Glutamatergic neuron (in vitro differentiated cells): ENCODE measurements around the gene KLHL2. TPM values are rescaled to one million over a fixed set of nuclear protein-coding genes. Genes with fewer than 3 reads are reported as not detected.
"Not testable (repeated sequence)": the region's sequence is repeated elsewhere in the genome, so short reads cannot be mapped to it uniquely, and the experiment has no call there.

Experiments used
- DNase-seq: peaks from one replicate; pipeline ENCODE4 v3.0.0; 2022
- H3K27ac Mint-ChIP-seq: one replicate; pipeline ENCODE4 v1.8.0; 2020; ENCODE audit warnings: mild to moderate bottlenecking, mixed read lengths, inconsistent platforms; ENCODE audit not compliant: unreplicated experiment
- H3K27me3 Mint-ChIP-seq: one replicate; pipeline ENCODE4 v1.8.0; 2020; ENCODE audit warnings: mild to moderate bottlenecking, moderate library complexity, mixed read lengths, inconsistent platforms; ENCODE audit not compliant: unreplicated experiment
- H3K36me3 Mint-ChIP-seq: one replicate; pipeline ENCODE4 v1.8.0; 2020; ENCODE audit warnings: mild to moderate bottlenecking, mixed read lengths, inconsistent platforms; ENCODE audit not compliant: unreplicated experiment
- H3K4me1 Mint-ChIP-seq: one replicate; pipeline ENCODE4 v1.8.0; 2020; ENCODE audit warnings: mild to moderate bottlenecking, low read depth, mixed read lengths, inconsistent platforms; ENCODE audit not compliant: unreplicated experiment
- H3K4me3 Mint-ChIP-seq: one replicate; pipeline ENCODE4 v1.8.0; 2020; ENCODE audit warnings: mild to moderate bottlenecking, mixed read lengths, inconsistent platforms; ENCODE audit not compliant: unreplicated experiment
- H3K9me3 Mint-ChIP-seq: one replicate; pipeline ENCODE4 v1.8.0; 2020; ENCODE audit warnings: mild to moderate bottlenecking, moderate library complexity, mixed read lengths, inconsistent platforms; ENCODE audit not compliant: unreplicated experiment
- total RNA-seq: library from RNA; stranded (reverse); fragmentation: NEBNext Ultra II Directional; extraction: Animal tissue kit (Norgen Biotek cat#: 25700); gene quantifications from one replicate; pipeline ENCODE4 v1.2.1, GENCODE V29; 2021; ENCODE audit not compliant: unreplicated experiment
- TF ChIP-seq, protein P1 (sequence below): fragments of 200-600 bp; sonication (generic); IDR thresholded peaks from one replicate; pipeline ENCODE4 v1.5.0; 2021; ENCODE audit not compliant: partially characterized antibody, unreplicated experiment

KLHL2 gene
- total RNA-seq, 1 donor from 2014 or later, result 19.7 TPM

DNA sequence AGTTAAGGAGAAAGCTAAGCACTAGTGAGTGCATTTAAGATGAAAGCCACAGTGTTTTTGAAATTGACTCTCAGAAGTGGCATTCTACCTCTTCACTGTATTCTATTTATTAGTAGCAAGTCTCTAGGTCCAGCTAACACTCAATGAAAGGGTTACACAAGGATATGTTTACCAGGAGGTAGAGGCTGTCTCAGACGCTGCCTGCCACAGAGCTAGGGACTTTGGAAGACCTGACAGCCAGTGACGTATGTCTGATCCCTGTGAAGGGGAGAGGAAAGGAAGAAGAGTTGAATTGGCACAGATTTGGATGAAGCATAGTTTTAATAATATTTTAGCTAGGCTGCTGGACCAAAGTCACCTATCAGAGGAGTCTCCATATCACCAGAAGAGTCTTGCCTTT lies 36.5 kb upstream of the KLHL2 start:
- peaks cover 5% of the 10 kb centered on the region for H3K9me3 Mint-ChIP-seq
- H3K36me3 Mint-ChIP-seq, result peaks cover 6% of the 10 kb centered on the region
- TF ChIP-seq, protein P1, sequence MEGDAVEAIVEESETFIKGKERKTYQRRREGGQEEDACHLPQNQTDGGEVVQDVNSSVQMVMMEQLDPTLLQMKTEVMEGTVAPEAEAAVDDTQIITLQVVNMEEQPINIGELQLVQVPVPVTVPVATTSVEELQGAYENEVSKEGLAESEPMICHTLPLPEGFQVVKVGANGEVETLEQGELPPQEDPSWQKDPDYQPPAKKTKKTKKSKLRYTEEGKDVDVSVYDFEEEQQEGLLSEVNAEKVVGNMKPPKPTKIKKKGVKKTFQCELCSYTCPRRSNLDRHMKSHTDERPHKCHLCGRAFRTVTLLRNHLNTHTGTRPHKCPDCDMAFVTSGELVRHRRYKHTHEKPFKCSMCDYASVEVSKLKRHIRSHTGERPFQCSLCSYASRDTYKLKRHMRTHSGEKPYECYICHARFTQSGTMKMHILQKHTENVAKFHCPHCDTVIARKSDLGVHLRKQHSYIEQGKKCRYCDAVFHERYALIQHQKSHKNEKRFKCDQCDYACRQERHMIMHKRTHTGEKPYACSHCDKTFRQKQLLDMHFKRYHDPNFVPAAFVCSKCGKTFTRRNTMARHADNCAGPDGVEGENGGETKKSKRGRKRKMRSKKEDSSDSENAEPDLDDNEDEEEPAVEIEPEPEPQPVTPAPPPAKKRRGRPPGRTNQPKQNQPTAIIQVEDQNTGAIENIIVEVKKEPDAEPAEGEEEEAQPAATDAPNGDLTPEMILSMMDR, result no peak
- no peak for DNase-seq
- H3K4me1 Mint-ChIP-seq, result peaks cover 5% of the 10 kb centered on the region
- no peak overlapping the region for H3K27ac Mint-ChIP-seq
- H3K4me3 Mint-ChIP-seq, result no peak overlapping the region
- peaks cover 3% of the 10 kb centered on the region for H3K27me3 Mint-ChIP-seq

- DNase-seq, H3K9me3 Mint-ChIP-seq: not testable (repeated sequence)
Measured at GRCh38 chr4:165175470-165175869, 31.9 kb upstream of the KLHL2 start.

DNA sequence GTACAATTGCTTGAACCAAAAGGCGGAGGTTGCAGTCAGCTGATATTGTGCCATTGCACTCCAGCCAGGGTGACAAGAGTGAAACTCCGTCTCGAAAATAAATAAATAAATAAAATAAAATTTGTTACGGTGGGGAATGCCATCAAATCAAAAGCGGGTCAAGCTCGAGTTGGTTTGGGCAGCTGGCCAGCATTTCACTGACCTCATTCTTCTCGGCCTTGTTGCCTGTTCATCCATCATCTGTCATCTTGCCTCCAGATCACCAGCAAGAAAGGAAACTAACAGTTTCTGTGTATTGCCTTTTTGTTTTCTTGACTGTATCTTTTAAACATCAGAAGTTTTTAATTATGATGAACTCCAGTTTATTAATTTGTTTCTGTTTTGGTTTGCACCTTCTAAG lies 31.5 kb upstream of the KLHL2 start:
- Mint-ChIP-seq H3K36me3 (no peaks in the 10 kb centered on the region), H3K9me3 (peaks cover 3% of the 10 kb centered on the region), H3K27ac (no peak overlapping the region), H3K4me3 (no peak overlapping the region), H3K27me3 (peaks cover 5% of the 10 kb centered on the region), H3K4me1 (no peaks in the 10 kb centered on the region)
- DNase-seq, result no peak
- TF ChIP-seq, protein P1, result no peak

More at GRCh38 chr4:165175470-165175869, 31.9 kb upstream of the KLHL2 start:
- not testable (repeated sequence) for H3K4me3 Mint-ChIP-seq, H3K36me3 Mint-ChIP-seq, H3K27ac Mint-ChIP-seq, H3K4me1 Mint-ChIP-seq, H3K27me3 Mint-ChIP-seq

- no peaks in the 10 kb centered on the region for H3K36me3 Mint-ChIP-seq
Measured at GRCh38 chr4:165177725-165178666, 29.4 kb upstream of the KLHL2 start.

DNA sequence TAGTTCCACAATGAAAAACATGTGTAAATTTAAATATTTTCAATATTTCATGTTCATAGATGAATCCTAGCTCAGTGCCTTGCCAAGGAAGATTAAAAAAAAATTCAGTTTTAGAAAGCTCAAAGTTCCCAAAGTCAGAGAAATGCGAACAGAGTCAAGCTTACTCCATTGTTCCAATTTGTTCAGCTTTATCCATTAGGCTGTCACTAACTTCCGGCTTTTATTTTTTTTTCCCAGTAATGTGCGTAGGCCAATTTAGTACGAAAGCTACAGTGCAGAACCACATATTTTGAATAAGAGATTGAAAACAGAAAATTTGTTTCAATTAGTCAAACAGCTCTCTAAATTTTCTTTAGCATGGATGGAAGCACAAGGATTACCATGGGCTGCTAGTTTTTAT lies 23.1 kb upstream of the KLHL2 start:
- H3K27me3 Mint-ChIP-seq, result no peaks in the 10 kb centered on the region
- H3K4me3 Mint-ChIP-seq, result no peak overlapping the region
- peaks cover 4% of the 10 kb centered on the region for H3K9me3 Mint-ChIP-seq

More at GRCh38 chr4:165177725-165178666, 29.4 kb upstream of the KLHL2 start:
- Mint-ChIP-seq H3K27ac (peak overlapping the region; percentile 28), H3K4me1 (no peaks in the 10 kb centered on the region), H3K9me3 (no peaks in the 10 kb centered on the region), H3K27me3 (peaks cover 4% of the 10 kb centered on the region), H3K4me3 (no peak overlapping the region)
- TF ChIP-seq, protein P1, result no peak
- DNase-seq, result no peak

GRCh38 chr4:165184998-165185397 lies 22.4 kb upstream of the KLHL2 start:
- H3K36me3 Mint-ChIP-seq, H3K4me1 Mint-ChIP-seq, H3K4me3 Mint-ChIP-seq, H3K9me3 Mint-ChIP-seq, H3K27ac Mint-ChIP-seq, H3K27me3 Mint-ChIP-seq, DNase-seq: not testable (repeated sequence)

More for the DNA sequence above, 23.1 kb upstream of the KLHL2 start:
- DNase-seq, result no peak
- TF ChIP-seq, protein P1, result no peak
- Mint-ChIP-seq H3K4me1 (no peaks in the 10 kb centered on the region), H3K27ac (no peak overlapping the region), H3K36me3 (no peaks in the 10 kb centered on the region)
